Measurements from ENCODE around the gene LARGE2. TPM values are rescaled to one million over a fixed set of nuclear protein-coding genes. Genes with fewer than 3 reads are reported as not detected.

LARGE2 gene
- 9.5 and 10.8 TPM in 2 replicates for total RNA-seq (2014; rRNA removed; shearing (Covaris generic); ENCODE audit: low replicate concordance)

DNA sequence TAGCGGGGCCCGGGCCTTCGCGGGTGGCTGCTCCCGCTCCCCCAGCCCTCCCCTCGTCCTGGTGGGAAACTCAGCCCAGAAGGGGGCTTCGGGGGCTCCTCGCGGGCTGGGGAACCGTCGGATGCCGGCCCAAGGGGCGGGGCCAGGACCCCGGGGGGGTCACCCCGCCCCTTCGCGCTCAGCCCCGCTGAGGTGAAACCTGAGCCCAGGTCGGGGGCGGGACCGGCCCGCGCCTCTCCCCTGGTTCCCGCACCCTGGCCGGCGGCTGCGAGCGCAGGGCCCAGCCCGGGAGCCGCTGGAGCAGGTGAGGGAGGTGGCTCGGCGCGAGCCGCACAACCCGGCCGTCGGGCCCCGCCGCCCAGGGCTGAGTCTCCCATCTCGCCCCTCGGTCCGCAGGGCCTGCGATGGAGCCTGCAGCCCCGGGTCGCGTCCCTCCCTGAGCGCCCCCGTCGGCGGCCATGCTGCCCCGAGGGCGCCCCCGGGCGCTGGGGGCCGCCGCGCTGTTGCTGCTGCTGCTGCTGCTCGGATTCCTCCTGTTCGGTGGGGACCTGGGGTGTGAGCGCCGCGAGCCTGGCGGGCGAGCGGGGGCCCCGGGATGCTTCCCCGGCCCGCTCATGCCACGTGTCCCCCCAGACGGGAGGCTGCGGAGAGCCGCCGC, at the start of gene LARGE2:
Gene LARGE2, plus strand, starts transcription at position 232 of the 658 bp plus-strand sequence. Its CDS starts 227 bp downstream, at position 459.
- no peak within 1 kb of the TSS for H3K27ac ChIP-seq (ENCODE audit: low read length)
- peak within 1 kb of the TSS; percentile 59 for H3K4me2 ChIP-seq (ENCODE audit: low read depth, low read length, poor library complexity, severe bottlenecking)
- no peaks in the 10 kb centered on the region for H3K9me3 ChIP-seq (ENCODE audit: low read length)
- H3K4me3 ChIP-seq (ENCODE audit: low read length), result peak within 1 kb of the TSS; percentile 69
- no peaks in the 10 kb centered on the region for H3K79me2 ChIP-seq (ENCODE audit: low read length)
- peak within 1 kb of the TSS; percentile 70 for H3K9ac ChIP-seq (ENCODE audit: low read length)
- no peak within 1 kb of the TSS; the same call in 1 of the 2 replicates for H2AFZ ChIP-seq (ENCODE audit: low read length)
- peak; percentile 82 for DNase-seq
- no peaks in the 10 kb centered on the region for H3K27me3 ChIP-seq (ENCODE audit: low read length)
- H3K36me3 ChIP-seq (ENCODE audit: insufficient read depth, low read length), result no peaks in the 10 kb centered on the region
- H3K4me1 ChIP-seq (ENCODE audit: low read length), result peaks cover 27% of the 10 kb centered on the region
- H4K20me1 ChIP-seq (ENCODE audit: insufficient read depth, low read depth, low read length), result no peaks in the 10 kb centered on the region
- H3K9me2 ChIP-seq (replicated peaks; ENCODE audit: insufficient read depth, low read length), result no peaks in the 10 kb centered on the region

DNA sequence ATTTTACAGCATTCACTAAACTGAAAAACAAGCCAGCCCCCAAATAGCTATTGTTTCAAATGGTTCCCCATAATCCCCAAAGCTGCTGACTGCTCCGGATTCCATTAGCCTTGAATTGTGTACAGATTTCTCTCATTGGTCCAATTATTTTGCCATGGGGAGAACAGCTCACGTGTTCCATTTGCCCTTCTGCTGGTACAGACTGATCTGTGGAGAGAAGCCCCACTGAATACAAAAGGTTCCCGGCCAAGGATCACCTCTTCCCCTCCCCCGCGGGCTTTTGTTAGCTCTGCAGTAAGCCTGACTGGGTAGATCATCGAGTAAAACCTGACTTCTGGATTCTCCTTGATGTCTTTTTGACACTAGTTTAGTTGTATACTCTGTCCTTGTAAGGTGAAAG, 46.1 kb upstream of the LARGE2 start:
- H2AFZ ChIP-seq (ENCODE audit: low read length), result no peak overlapping the region
- H3K9me2 ChIP-seq (replicated peaks; ENCODE audit: insufficient read depth, low read length), result no peaks in the 10 kb centered on the region
- no peaks in the 10 kb centered on the region for H3K27me3 ChIP-seq (ENCODE audit: low read length)
- H4K20me1 ChIP-seq (ENCODE audit: insufficient read depth, low read depth, low read length), result no peaks in the 10 kb centered on the region
- DNase-seq, result no peak
- no peak overlapping the region for H3K4me2 ChIP-seq (ENCODE audit: low read depth, low read length, poor library complexity, severe bottlenecking)
- no peak overlapping the region for H3K27ac ChIP-seq (ENCODE audit: low read length)
- H3K36me3 ChIP-seq (ENCODE audit: insufficient read depth, low read length), result peaks cover 13% of the 10 kb centered on the region
- no peak overlapping the region for H3K9ac ChIP-seq (ENCODE audit: low read length)
- no peaks in the 10 kb centered on the region for H3K9me3 ChIP-seq (ENCODE audit: low read length)
- no peaks in the 10 kb centered on the region for H3K79me2 ChIP-seq (ENCODE audit: low read length)
- peaks cover 18% of the 10 kb centered on the region for H3K4me1 ChIP-seq (ENCODE audit: low read length)
- H3K4me3 ChIP-seq (ENCODE audit: low read length), result no peak overlapping the region

- no peaks in the 10 kb centered on the region for H3K27me3 ChIP-seq (ENCODE audit: low read length)
- H3K9me3 ChIP-seq (ENCODE audit: low read length), result no peaks in the 10 kb centered on the region
- no peak overlapping the region for H3K27ac ChIP-seq (ENCODE audit: low read length)
- peaks cover 11% of the 10 kb centered on the region for H3K36me3 ChIP-seq (ENCODE audit: insufficient read depth, low read length)
- H3K9me2 ChIP-seq (replicated peaks; ENCODE audit: insufficient read depth, low read length), result no peaks in the 10 kb centered on the region
- no peaks in the 10 kb centered on the region for H3K79me2 ChIP-seq (ENCODE audit: low read length)
- H3K4me3 ChIP-seq (ENCODE audit: low read length), result no peak overlapping the region
- no peak overlapping the region for H3K4me2 ChIP-seq (ENCODE audit: low read depth, low read length, poor library complexity, severe bottlenecking)
- no peak overlapping the region for H3K9ac ChIP-seq (ENCODE audit: low read length)
- H3K4me1 ChIP-seq (ENCODE audit: low read length), result peaks cover 18% of the 10 kb centered on the region
- DNase-seq, result no peak
- H2AFZ ChIP-seq (ENCODE audit: low read length), result no peak overlapping the region
- no peaks in the 10 kb centered on the region for H4K20me1 ChIP-seq (ENCODE audit: insufficient read depth, low read depth, low read length)
Observed at GRCh38 chr11:45877221-45877620, 45.2 kb upstream of the LARGE2 start.

GRCh38 chr11:45877845-45878244, 44.6 kb upstream of the LARGE2 start:
- H3K9me2 ChIP-seq (replicated peaks; ENCODE audit: insufficient read depth, low read length), result no peaks in the 10 kb centered on the region
- no peaks in the 10 kb centered on the region for H3K27me3 ChIP-seq (ENCODE audit: low read length)
- no peaks in the 10 kb centered on the region for H4K20me1 ChIP-seq (ENCODE audit: insufficient read depth, low read depth, low read length)
- no peak overlapping the region for H3K27ac ChIP-seq (ENCODE audit: low read length)
- no peaks in the 10 kb centered on the region for H3K9me3 ChIP-seq (ENCODE audit: low read length)
- DNase-seq, result no peak
- no peak overlapping the region for H3K9ac ChIP-seq (ENCODE audit: low read length)
- peaks cover 11% of the 10 kb centered on the region for H3K36me3 ChIP-seq (ENCODE audit: insufficient read depth, low read length)
- no peak overlapping the region for H3K4me2 ChIP-seq (ENCODE audit: low read depth, low read length, poor library complexity, severe bottlenecking)
- H3K4me3 ChIP-seq (ENCODE audit: low read length), result no peak overlapping the region
- H3K4me1 ChIP-seq (ENCODE audit: low read length), result peaks cover 17% of the 10 kb centered on the region
- H3K79me2 ChIP-seq (ENCODE audit: low read length), result no peaks in the 10 kb centered on the region
- H2AFZ ChIP-seq (ENCODE audit: low read length), result no peak overlapping the region

- Histone ChIP-seq H4K20me1 (ENCODE audit: insufficient read depth, low read depth, low read length) (peaks cover 3% of the 10 kb centered on the region; the same call in 1 of the 2 replicates), H3K9me3 (ENCODE audit: low read length) (no peaks in the 10 kb centered on the region), H3K27me3 (ENCODE audit: low read length) (no peaks in the 10 kb centered on the region), H3K9me2 (replicated peaks; ENCODE audit: insufficient read depth, low read length) (no peaks in the 10 kb centered on the region), H3K9ac (ENCODE audit: low read length) (no peak overlapping the region), H3K4me3 (ENCODE audit: low read length) (no peak overlapping the region), H3K36me3 (ENCODE audit: insufficient read depth, low read length) (peaks cover 4% of the 10 kb centered on the region), H2AFZ (ENCODE audit: low read length) (no peak overlapping the region), H3K4me2 (ENCODE audit: low read depth, low read length, poor library complexity, severe bottlenecking) (no peak overlapping the region), H3K27ac (ENCODE audit: low read length) (no peak overlapping the region), H3K79me2 (ENCODE audit: low read length) (no peaks in the 10 kb centered on the region), H3K4me1 (ENCODE audit: low read length) (peaks cover 12% of the 10 kb centered on the region)
- DNase-seq, result no peak
Observed at GRCh38 chr11:45879803-45880686, 42.4 kb upstream of the LARGE2 start.

DNA sequence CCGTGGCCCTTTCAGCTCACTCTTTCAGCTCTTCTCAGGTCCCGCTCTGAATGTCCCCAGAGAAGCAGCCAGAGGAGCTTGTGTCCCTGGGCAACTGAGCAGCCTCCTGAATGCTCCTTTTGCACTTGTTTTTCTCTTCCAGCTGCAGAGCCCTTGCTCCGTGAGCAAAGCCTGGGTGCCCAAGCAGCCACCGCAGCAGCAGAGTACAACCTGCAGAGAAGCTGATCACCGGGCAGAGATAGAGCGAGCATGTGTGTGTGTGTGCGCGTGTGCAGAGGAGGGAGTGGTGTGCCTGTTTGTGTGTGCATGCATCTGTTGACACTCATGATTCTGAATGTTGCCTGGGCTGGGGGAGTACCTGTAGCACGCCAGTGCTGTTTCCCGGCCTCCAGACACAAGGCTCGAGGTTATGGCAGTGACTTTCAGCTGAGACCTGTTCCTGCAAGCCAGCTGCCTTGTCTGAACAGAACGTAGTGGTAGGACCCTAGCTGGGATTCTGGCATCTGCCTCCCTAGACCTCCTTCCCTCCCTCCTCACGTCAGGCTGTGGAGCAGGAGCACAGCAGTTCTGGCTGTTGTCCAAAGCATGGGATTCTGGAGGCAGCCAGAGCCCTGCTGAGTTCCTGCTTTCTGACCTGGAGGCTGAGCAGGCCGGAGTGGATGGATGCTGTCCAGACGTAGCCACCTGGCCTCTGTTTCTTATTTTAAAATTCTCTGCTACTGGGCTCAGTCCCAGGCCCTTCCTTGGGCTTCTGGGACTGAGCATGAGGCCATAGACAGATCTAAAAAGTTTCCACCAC, 41.5 kb upstream of the LARGE2 start:
- no peak for DNase-seq
- Histone ChIP-seq H3K36me3 (ENCODE audit: insufficient read depth, low read length) (peaks cover 4% of the 10 kb centered on the region), H3K9me2 (replicated peaks; ENCODE audit: insufficient read depth, low read length) (no peaks in the 10 kb centered on the region), H3K27ac (ENCODE audit: low read length) (no peak overlapping the region), H3K9ac (ENCODE audit: low read length) (no peak overlapping the region), H3K9me3 (ENCODE audit: low read length) (no peaks in the 10 kb centered on the region), H2AFZ (ENCODE audit: low read length) (no peak overlapping the region), H3K4me2 (ENCODE audit: low read depth, low read length, poor library complexity, severe bottlenecking) (no peak overlapping the region), H3K79me2 (ENCODE audit: low read length) (no peaks in the 10 kb centered on the region), H3K27me3 (ENCODE audit: low read length) (no peaks in the 10 kb centered on the region), H3K4me1 (ENCODE audit: low read length) (peaks cover 8% of the 10 kb centered on the region), H3K4me3 (ENCODE audit: low read length) (no peak overlapping the region), H4K20me1 (ENCODE audit: insufficient read depth, low read depth, low read length) (peaks cover 3% of the 10 kb centered on the region; the same call in 1 of the 2 replicates)

DNA sequence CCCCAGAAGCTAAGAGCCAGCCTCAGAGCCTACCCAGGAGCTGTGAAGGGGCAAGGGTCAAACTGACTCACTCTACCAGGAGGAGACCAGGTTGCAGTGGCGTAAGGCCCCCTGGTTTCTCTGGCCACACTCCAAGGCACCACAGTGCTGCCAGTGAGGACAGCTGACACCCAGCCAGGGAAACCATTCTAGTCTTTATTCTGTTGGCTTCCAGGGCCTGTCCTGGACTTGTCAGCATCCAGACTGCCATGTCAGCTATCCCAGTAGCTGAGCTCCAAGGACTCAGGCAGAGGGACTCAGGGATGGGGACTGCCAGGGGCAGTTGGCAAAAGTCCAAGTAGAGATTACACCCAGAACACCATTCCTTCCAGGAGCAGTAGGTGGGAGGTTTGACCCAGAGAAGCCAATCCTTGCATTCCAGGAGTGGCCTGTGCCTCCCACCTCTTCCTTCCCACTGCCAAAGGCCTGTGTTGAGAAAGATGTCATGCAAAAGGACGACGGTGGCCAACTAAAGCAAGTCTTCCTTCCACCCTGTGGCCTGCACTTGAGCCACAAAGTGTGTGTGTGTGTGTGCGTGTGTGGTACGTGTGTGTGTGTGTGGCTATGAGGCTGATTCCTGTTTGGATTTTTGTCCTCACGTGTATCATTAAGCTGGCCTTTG, 40.6 kb upstream of the LARGE2 start:
- Histone ChIP-seq H3K4me1 (ENCODE audit: low read length) (peaks cover 10% of the 10 kb centered on the region), H3K36me3 (ENCODE audit: insufficient read depth, low read length) (peaks cover 4% of the 10 kb centered on the region), H4K20me1 (ENCODE audit: insufficient read depth, low read depth, low read length) (peaks cover 3% of the 10 kb centered on the region; the same call in 1 of the 2 replicates), H3K27ac (ENCODE audit: low read length) (no peak overlapping the region), H3K4me2 (ENCODE audit: low read depth, low read length, poor library complexity, severe bottlenecking) (no peak overlapping the region), H3K27me3 (ENCODE audit: low read length) (no peaks in the 10 kb centered on the region), H3K9me3 (ENCODE audit: low read length) (no peaks in the 10 kb centered on the region), H3K9me2 (replicated peaks; ENCODE audit: insufficient read depth, low read length) (no peaks in the 10 kb centered on the region), H2AFZ (ENCODE audit: low read length) (no peak overlapping the region), H3K4me3 (ENCODE audit: low read length) (no peak overlapping the region), H3K9ac (ENCODE audit: low read length) (no peak overlapping the region), H3K79me2 (ENCODE audit: low read length) (no peaks in the 10 kb centered on the region)
- no peak for DNase-seq

Measured in Karpas-422 (cell line).